GM12892 (cell line): ENCODE measurements around the gene PPP6R1.
A peak's percentile ranks its signal among the peaks of the same experiment; 100 is the strongest.
"Not testable (repeated sequence)": the region's sequence is repeated elsewhere in the genome, so short reads cannot be mapped to it uniquely, and the experiment has no call there.

Experiments used
- DNase-seq: peaks from one replicate; pipeline ENCODE4 v3.0.0; 2011; ENCODE audit not compliant: insufficient read length
- FAIRE-seq: peaks from 2 replicates; lab custom pipeline; 2011; peaks lifted over from hg19 to GRCh38; lab: Jason Lieb, UNC
- POLR2A ChIP-seq: IDR thresholded peaks from 2 replicates; pipeline ENCODE4 v1.6.1; 2011; ENCODE audit warnings: low read depth, low read length, control low read depth
- POLR2AphosphoS5 ChIP-seq: IDR thresholded peaks from 2 replicates; pipeline ENCODE4 v1.6.1; 2011; ENCODE audit warnings: low read depth, low read length, control low read depth
- TAF1 ChIP-seq: IDR thresholded peaks from 2 replicates; pipeline ENCODE4 v1.6.1; 2011; ENCODE audit warnings: low read depth, mild to moderate bottlenecking, control low read depth, low read length, borderline replicate concordance

Gene PPP6R1

DNA sequence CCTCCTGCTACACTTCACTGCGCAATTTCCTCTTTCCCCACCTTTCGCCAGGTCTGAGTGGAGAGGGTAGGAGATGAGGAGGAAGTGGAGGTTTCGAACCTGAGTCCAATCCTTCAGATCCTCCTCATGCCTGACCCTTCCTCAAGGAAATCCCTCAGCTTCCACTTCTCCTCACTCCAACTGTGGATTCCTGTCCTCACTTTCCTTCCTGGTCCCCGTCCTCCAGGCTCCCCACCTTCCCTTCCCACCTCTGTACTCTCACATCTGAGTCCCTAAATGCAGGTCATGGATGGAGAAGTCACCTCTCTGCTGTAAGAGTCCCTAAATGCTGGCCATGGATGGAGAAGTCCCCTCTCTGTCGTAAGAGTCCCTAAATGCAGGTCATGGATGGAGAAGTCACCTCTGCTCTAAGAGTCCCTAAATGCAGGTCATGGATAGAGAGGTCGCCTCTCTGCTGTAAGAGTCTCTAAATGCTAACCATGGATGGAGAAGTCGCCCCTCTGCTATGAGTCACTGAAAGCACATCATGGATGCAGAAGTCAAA is 33.3 kb downstream of the PPP6R1 start:
- FAIRE-seq (no peak), DNase-seq (no peak)
- no peak for TF ChIP-seq TAF1
- TF ChIP-seq POLR2AphosphoS5, result 0 out of 2 replicates have a peak, but pooled peaks have one; percentile 18
- TF ChIP-seq POLR2A, result 0 out of 2 replicates have a peak, but pooled peaks have one; percentile 17

DNA sequence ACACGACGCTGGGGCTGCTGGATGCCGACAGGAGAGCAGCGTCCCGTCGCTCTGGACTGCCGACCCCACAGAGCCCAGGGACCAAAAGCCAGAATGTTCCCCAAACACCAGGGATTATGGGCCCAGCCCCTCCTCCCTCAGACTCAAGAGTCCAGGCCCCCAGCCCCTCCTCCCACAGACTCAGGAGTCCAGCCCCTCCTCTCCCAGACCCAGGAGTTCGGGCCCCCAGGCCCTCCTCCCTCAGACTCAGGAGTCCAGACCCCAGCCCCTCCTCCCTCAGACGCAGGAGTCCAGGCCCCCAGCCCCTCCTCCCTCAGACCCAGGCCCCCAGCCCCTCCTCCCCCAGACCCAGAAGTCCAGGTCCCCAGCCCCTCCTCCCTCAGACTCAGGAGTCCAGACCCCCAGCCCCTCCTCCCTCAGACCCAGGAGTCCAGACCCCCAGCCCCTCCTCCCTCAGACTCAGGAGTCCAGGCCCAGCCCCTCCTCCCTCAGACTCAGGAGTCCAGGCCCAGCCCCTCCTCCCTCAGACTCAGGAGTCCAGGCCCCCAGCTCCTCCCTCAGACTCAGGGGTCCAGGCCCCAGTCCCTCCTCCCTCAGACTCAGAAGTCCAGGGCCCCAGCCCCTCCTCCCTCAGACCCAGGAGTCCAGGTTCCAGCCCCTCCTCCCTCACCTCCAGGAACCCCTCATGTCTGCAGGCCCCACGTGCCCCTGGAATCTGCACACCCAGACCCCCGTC is 34.0 kb downstream of the PPP6R1 start:
- FAIRE-seq, DNase-seq: not testable (repeated sequence)

DNA sequence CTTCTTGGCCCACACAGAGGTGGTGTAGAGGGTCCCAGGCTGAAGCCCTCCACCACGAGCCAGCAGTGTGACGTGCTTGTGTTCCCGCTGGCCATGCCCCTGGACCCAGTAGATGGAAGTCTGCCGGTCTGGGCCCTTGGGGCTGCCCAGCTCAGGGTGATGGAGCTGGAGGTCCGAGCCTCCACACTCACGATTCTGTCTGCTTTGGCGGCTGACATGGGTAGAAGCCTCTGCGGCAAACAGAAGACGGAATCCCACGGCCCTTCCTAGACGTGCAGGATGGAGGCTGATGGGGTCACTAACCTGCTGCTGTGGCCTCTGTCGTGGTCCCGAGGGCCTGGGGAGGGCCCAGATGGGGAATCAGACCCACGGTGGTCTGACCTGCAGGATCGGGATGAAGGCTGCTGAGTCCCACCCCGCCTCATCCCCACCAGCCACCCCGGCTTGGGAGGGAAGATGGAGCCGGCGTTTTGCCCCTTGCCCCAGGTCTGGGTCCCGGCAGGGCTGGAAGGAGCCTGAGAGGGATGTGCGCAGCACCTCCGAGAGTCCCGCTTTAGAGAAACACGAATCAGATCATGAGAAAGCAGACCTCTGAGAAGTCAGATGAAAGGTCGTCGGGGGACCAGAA is 34.7 kb downstream of the PPP6R1 start:
- FAIRE-seq, result no peak
- no peak for TF ChIP-seq POLR2A
- TF ChIP-seq TAF1, result no peak
- TF ChIP-seq POLR2AphosphoS5, result no peak
- no peak for DNase-seq

DNA sequence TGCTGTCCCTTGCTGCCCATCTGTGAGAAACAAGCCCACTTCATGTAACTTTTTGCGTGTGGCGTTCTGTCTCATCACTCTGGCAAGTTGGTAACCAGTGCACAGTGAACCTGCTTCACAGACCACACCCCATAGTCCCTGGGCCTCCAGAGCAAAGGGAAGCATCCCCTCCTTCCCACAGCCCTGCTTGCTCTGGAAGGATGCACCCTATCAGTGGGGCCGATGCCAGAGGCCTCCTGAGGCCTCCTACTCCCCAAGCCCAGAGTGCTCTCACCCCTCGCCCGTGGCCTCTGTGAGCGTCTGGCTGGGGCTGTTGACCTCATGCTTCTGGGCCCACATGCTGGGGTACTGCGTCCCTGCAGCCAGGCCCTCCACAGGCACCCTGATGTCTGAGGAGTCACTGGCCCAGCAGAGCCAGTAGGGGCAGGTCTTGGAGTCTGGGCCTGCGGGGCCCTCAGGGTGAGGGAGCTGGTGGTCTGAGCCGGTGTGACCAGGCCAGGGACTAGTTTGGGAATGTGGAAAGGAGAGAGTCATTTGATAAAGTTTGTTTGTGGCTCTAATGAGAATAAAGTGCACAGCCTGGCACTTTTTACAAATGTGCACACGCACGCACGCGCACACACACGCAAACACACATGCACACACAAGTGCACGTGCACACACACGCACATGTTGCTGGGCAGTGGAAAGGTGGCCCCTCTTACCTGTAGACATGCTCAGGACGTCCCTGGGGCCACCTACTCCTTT is 35.4 kb downstream of the PPP6R1 start:
- no peak for TF ChIP-seq POLR2A
- TF ChIP-seq TAF1, result no peak
- no peak; the same call in 1 of the 2 replicates for TF ChIP-seq POLR2AphosphoS5
- no peak for DNase-seq
- FAIRE-seq, result no peak

- no peak for DNase-seq
- FAIRE-seq, result no peak
- TF ChIP-seq POLR2AphosphoS5, result no peak
- TF ChIP-seq POLR2A, result no peak
- TF ChIP-seq TAF1, result no peak
Observed at GRCh38 chr19:55220525-55220924, 38.3 kb downstream of the PPP6R1 start.

DNA sequence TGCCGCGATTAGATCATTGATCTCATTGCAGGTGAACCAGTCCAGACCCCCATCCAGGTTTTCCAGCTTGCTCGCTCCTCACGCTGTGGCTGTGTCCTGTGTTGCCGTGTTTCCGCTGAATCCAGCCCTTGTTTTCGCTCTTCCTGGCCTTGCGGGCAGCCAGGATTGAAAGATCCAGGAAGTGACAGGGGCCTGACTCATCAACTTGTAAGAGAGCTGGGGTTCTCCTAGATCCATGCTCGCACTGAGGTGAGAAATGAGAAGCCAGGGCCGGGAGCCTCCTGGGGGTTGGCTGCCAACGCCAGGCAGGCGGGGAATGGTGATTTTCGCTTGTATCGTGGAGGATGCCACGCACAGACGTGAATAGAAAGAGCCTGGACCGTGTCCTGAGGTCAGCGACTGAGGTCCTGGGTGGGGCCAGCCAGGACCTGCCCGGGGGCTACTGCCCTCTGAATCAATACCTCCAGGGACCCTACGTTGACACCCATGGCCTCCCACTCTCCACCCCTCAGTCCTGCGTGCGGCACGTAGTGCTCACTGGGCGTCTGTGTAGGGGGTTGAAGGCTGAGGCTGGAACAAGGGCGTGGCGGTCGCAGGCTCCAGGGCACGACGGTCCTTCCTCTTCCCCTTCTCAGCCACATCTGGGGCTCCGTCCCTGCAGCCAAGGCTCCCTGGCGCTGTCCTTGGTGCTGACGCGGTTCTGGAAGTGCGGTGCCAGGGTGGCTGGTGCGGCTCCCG is 42.2 kb downstream of the PPP6R1 start:
- FAIRE-seq (no peak), DNase-seq (no peak)
- no peak for TF ChIP-seq POLR2AphosphoS5
- TF ChIP-seq TAF1, result no peak
- no peak for TF ChIP-seq POLR2A

DNA sequence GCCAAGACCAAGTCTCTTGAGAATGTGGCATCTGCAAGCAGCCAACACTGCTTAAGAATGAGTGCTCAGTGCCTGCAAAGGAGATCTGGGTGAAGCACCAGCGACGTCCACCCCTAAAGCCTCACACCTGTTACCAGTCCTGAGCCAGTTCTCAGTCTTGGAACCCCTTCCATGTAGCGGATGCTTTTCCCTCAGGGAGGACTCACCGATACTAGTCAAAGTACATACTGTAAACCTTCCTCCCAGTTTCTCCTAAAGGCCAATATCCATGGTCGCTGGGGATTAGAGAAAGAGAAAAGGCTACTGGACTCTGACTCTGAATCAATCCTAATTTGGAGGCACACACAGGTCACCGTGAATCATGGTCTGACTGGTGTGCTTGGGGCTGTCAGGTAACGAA is 45.3 kb downstream of the PPP6R1 start:
- DNase-seq (no peak), FAIRE-seq (no peak)
- TF ChIP-seq POLR2A (no peak), TAF1 (no peak), POLR2AphosphoS5 (no peak)

DNA sequence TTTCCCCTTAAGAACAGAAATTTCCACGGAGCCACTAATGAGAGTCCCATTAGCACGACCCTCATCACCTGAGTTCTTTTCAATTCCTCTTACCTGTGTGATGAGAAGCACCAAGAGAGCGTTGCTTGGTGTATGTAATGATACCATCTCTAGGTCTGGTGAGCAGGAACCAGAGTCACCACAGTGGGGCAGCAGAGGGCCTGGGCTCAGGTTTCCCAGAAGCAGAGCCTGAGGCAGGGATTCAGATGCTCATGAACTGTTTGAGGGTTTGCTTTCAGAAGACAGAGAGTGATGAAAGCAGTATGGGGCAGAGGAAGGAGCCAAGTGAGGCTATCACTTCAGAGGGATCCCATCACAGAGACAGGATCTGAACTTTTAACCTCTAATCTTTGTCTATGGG is 46.4 kb downstream of the PPP6R1 start:
- FAIRE-seq, result no peak
- no peak for TF ChIP-seq POLR2AphosphoS5

GRCh38 chr19:55209693-55210472 is 48.9 kb downstream of the PPP6R1 start:
- no peak for TF ChIP-seq POLR2A
- TF ChIP-seq POLR2AphosphoS5, result no peak
- TF ChIP-seq TAF1, result no peak
- FAIRE-seq (no peak), DNase-seq (no peak)

More for the DNA sequence above, 46.4 kb downstream of the PPP6R1 start:
- no peak for DNase-seq

GRCh38 chr19:55208880-55209692 is 49.7 kb downstream of the PPP6R1 start, which contains the start of gene PTPRH:
TSS of gene PTPRH (minus strand) at chr19:55209501. CDS start at chr19:55209433, 68 bp downstream.
- FAIRE-seq (no peak), DNase-seq (no peak)
- TF ChIP-seq POLR2A, result no peak
- no peak for TF ChIP-seq TAF1
- TF ChIP-seq POLR2AphosphoS5, result no peak
